ENCODE data around the gene GPC5.

GRCh38 chr13:91621963-91622362 is 223.5 kb downstream of the GPC5 start:
- no peak for TF ChIP-seq CTCF (IDR thresholded peaks at IDR 0.05)
- TF ChIP-seq POLR2AphosphoS5 (IDR thresholded peaks at IDR 0.05; ENCODE audit: low read depth, low read length), result no peak
